HFF-Myc (cell line): ENCODE measurements around the gene RAB3GAP1.
"Not testable (repeated sequence)": the region's sequence is repeated elsewhere in the genome, so short reads cannot be mapped to it uniquely, and the experiment has no call there.

Source experiments
- DNase-seq: peaks from one replicate; pipeline ENCODE4 v3.0.0-alpha.2; 2011; ENCODE audit warnings: low read depth; ENCODE audit errors: extremely low read depth
- H3K4me3 ChIP-seq: replicated peaks from 2 replicates; pipeline ENCODE4 v1.5.1; 2011; ENCODE audit warnings: low read depth, mild to moderate bottlenecking, control low read depth, low read length
- CTCF ChIP-seq: IDR thresholded peaks from 2 replicates; pipeline ENCODE4 v1.5.1; 2012; ENCODE audit warnings: mild to moderate bottlenecking, low read depth, low read length, control low read depth; ENCODE audit errors: missing control alignments

Gene RAB3GAP1

GRCh38 chr2:135011633-135012032 lies 40.5 kb upstream of the RAB3GAP1 start:
- DNase-seq: no peak
- no peak for TF ChIP-seq CTCF
- no peak overlapping the region for H3K4me3 ChIP-seq

GRCh38 chr2:135021618-135022017 lies 30.5 kb upstream of the RAB3GAP1 start:
- no peak overlapping the region for H3K4me3 ChIP-seq
- no peak for TF ChIP-seq CTCF
- no peak for DNase-seq

GRCh38 chr2:135022952-135023880 lies 28.9 kb upstream of the RAB3GAP1 start:
- H3K4me3 ChIP-seq: no peak overlapping the region
- no peak for DNase-seq
- no peak for TF ChIP-seq CTCF

- DNase-seq: no peak
- TF ChIP-seq CTCF: no peak
- H3K4me3 ChIP-seq: no peak overlapping the region
These were observed 28.1 kb upstream of the RAB3GAP1 start for GRCh38 chr2:135023886-135024485.

- TF ChIP-seq CTCF: no peak
- DNase-seq: no peak
- no peak overlapping the region for H3K4me3 ChIP-seq
These were observed 22.5 kb upstream of the RAB3GAP1 start for GRCh38 chr2:135029481-135030134.

- no peak overlapping the region for H3K4me3 ChIP-seq
- DNase-seq: no peak
- no peak for TF ChIP-seq CTCF
These were observed 21.3 kb upstream of the RAB3GAP1 start for GRCh38 chr2:135030826-135031225.

- DNase-seq, H3K4me3 ChIP-seq: not testable (repeated sequence)
These were observed 18.9 kb upstream of the RAB3GAP1 start for GRCh38 chr2:135033216-135033615.
